Measurements from ENCODE around the gene GHRHR. TPM values are rescaled to one million over a fixed set of nuclear protein-coding genes. Genes with fewer than 3 reads are reported as not detected.

The GHRHR gene
- total RNA-seq, 1 donor from 2014 or later: 2.4 TPM

DNA sequence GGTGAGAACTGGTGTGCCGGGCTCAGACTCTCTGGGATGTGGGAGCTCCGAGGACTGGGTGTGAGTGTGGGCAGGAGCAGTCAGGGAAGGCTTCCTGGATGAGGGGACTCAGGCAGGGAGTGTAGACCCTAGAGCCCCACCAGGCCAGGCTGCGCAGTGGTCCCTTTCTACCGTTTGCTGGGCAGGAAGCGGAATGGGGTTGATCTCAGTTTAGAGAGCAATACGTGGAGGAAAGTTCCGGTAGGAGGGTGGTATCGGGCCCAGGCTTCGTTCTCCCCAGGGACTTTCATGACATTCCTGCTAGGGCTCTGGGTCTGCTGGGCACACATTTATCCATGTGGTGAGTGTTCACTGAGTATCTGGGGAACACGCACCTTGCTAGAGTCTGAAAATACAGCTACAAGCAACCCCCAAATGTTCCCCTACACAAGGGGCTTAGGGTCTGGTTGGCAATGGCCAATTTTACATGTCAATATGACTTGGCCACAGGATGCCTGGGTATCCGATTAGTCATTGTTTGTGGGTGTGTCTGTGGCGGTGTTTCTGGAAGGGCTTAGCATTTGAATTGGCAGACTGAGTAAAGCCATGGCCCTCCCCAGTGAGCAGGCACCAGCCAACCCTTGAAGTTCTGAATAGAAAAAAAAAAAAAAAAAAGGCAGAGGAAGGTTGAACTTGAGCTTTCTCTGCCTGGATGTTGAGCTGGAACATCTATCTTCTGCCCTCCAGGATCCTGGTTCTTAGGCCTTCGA, 20.8 kb downstream of the GHRHR start:
- DNase-seq (ENCODE audit: low spot score): peak; percentile 54

DNA sequence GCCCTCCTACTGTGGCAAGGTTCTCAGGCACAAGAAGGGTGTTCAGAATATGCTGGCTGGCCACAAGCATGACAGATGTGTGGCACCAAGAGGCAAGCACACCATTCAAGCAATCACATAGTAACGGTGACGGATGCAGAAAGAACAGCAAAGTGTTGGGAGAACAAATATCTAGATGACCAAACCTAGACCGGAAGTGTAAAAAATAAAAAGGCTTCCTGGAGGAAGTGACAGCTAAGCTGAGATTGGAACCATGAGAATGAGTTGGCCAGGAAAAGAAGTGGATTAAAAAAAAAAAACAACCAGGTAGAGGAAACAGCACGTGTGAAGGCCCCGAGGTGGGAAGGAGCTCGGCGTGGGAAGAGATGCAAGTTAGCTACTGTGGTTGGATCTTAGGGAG, 22.0 kb downstream of the GHRHR start:
- DNase-seq (ENCODE audit: low spot score): no peak

DNA sequence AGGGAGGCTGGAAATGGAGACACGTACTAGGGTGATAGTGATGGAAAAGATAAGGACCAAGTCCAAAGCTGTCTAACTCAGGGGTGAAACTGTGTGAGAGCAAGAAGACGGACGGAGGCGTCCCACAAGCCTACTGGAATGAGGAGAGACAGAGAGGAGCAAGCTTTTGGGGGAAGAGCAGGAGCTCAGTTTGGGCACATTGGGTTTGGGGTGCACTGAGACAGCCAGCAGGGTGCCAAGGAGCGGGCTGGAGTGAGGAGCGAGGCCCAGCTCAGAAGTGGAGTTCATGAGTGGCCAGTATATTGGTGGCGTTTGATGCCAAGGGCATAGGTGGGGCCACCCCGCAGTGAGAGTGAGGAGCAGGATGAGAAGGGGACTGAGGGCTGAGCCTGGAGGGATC, 22.6 kb downstream of the GHRHR start:
- DNase-seq (ENCODE audit: low spot score): no peak

DNA sequence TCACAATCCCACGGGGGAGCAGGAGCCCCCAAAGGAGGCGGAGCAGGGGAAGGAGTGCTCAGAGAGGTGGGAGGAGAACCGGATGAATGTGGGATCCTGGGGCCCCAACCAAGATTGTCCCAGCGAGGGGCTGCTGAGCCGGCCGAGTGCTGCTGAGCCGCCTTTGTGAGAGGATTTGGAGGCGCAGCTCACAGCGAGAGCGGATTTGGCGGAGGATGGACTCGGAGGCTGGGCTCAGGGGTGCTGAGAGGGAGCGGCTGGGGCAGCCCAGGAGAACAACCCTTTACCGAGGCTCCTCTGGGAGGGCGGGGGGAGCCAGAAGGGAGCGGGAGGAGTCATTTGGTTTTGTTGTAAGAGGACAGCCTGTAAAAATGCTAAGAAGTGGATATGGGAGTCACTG, 23.0 kb downstream of the GHRHR start:
- peak; percentile 27 for DNase-seq (ENCODE audit: low spot score)

DNA sequence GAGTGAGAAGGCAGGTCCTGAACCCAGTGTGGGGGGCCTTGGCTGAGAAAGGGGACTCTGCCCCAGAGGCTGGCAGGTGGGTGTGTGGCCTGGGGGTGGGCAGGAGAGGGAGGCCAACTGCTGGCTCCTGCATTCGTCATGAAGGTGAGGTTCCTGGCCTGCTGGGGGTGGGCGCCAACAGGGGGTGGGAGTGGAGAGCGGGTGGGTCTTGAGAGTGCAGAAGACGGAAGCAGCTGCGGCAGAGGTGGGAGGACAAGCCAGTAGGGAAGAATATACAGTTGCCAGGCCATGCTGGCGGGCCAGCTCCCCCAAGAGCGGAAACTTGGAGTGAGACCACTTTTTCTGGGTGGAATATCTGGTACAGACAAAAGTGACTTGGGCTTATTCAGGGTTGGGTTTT, 23.4 kb downstream of the GHRHR start:
- DNase-seq (ENCODE audit: low spot score): no peak

DNA sequence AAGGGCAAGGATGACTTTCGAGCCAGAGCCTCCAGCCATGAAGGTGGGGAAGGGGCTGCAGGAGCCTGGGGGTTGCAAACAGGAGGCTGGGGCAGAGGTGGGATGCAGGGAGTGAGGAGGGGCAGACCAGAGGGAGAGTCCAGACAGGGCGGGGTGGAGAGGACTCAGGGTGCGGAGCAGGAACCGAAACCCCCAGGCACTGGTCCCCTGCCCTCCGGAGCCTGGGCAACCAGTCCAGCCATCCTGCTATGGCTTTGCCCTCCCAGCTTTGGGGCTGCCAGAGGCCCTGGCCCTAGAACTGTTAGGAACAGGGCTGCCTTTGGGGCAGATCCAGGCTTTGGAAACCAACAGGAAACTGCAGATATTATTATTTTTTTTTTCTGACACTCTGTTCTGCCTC, 24.2 kb downstream of the GHRHR start:
- no peak for DNase-seq (ENCODE audit: low spot score)

DNA sequence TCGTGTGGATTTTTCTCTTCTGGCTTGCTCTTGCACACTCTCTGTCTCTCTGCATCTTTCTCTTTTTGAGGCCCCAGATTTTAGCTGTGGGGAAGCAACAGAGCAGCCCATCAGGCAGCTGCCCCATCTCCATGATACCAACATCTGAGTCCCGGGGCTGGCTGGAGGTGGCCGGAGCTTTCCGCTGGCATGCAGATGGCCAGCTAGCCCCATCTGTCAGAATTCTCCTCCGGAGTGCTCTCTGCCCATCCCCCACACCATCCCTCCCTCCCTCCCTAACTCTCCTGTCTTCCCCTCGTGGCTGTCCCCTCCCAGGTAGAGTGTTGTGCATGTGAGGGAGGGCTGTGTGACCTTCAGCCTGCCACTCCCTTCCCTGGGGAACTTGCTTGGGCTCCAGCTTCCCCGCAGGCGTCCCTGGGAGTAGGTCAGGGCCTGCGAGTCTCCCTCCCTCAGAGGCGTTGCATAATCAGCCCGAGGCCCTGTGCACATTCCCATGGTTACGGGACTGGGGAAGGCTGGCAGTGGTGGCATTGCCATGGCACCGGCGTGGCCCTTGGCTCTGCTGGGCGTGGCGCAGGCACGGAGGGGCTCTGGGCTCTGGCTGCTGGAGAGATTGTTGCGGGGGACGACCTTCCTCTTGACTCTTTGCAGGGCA, 24.7 kb downstream of the GHRHR start:
- peak; percentile 53 for DNase-seq (ENCODE audit: low spot score)

DNA sequence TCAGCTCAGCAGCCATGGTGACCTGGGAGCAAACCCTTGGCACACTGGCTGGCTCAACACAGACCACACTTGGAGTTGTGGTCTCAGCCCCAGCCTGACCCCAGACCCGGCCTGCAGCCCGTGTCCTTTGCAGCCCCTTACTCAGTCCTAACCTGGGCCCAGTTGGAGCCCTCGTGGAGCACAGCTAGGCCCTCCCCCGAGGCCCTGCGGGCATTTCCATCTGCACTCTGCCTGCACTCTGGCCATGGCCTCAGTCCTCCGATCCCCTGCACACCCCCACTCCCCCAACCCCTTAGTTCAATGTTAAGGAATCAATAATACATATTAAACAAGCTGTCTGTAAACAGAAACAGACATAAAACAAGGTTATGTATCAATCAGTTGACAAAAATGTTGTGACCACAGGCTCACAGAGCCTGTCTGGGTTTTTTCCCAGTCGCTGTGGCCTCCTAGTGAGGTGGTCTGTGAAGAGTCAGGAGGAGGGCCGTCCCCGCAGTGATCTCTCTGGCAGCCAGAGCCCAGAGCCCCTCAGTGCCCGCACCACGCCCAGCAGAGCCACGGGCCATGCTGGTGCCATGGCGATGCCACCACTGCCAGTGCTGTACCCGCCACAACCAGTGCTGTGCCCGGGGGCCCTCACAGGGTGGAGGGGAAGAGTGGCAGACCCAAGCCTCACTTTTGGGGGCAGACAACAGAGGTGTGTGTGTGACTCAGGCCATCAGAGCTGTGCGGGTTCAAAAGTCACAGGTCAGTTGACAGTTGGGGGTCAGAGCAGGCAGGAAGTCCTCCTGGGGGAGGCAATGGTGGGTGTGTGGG, 25.5 kb downstream of the GHRHR start:
- DNase-seq (ENCODE audit: low spot score): no peak

DNA sequence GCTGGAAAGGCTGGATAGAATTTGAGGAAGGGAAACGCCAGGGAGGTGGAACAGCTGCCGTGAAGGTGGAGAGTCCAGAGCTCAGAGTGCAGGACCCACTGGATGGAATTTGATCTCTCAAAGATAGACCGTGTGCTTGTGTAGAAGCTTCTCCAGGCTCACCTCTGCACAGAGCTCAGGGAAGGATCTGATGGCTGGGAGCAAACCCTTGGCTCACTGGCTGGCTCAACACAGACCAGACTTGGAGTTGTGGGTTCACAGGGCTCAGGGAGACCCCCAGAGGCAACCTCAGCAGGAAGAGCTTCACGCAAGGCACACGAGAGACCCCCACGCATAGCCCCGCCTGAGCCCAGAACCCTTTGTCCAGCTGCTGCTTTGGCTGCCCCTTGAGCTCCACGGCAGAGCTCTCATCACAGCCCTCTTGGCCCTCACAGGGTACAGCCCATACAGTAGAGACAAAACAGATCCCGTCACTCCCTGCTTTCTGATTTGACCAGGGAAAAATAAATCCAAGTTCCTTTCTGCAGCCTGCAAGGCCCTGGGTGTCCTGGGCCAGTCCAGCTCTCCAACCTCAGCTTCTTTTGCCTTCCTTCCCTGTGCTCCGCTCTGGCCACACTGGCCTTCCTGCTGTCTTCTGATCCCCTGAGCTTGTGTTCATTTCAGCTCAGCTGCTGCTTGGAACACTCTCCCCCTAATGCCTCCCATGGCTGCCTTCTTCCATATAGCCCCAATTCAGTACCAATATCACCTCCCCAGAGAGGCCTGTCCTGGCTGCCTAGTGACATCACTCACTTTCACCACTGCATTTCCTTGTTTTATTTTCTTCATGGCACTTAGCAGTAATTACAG, 26.3 kb downstream of the GHRHR start:
- peak; percentile 64 for DNase-seq (ENCODE audit: low spot score)

DNA sequence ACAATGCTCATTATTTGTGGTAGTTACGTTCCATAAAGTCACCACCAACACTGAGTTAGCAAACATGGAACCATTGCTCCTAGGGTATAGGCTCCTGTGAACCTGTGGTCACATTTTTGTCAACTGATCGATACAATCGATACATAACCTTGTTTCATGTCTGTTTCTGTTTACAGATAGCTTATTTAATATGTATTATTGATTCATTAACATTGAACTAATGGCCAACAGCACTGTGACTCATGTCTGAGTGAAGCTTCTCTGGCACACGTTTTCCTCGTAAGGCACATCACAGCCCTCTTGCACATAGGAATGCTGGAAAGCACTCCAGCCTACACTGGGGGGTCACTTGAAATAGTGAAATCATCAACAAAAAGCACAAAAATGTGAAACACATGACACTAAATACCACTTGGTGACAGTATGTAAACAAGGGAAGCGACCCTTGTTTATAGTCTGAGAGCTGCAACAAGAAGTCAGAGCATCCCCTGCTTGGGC, 27.0 kb downstream of the GHRHR start:
- no peak for DNase-seq (ENCODE audit: low spot score)

DNA sequence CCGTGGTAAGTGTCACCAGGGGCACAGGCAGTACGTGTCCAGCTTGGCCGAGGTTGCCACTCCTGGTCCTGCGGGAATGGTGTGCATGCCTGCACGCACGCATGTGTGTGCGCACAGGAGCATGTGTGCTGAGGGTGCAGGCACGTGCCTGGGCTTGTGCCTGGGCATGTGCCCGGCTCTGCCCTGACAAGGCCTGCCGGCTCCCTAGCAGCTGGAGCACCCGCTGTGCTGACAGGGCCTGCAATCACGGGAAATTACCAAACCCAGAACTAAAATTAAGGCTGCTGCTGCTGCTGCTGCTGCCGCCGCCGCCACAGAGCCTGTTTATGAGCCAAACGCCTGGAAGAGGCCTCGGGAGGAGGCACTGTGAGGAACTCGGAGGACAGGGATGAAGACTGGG, 28.7 kb downstream of the GHRHR start:
- DNase-seq (ENCODE audit: low spot score): no peak

DNA sequence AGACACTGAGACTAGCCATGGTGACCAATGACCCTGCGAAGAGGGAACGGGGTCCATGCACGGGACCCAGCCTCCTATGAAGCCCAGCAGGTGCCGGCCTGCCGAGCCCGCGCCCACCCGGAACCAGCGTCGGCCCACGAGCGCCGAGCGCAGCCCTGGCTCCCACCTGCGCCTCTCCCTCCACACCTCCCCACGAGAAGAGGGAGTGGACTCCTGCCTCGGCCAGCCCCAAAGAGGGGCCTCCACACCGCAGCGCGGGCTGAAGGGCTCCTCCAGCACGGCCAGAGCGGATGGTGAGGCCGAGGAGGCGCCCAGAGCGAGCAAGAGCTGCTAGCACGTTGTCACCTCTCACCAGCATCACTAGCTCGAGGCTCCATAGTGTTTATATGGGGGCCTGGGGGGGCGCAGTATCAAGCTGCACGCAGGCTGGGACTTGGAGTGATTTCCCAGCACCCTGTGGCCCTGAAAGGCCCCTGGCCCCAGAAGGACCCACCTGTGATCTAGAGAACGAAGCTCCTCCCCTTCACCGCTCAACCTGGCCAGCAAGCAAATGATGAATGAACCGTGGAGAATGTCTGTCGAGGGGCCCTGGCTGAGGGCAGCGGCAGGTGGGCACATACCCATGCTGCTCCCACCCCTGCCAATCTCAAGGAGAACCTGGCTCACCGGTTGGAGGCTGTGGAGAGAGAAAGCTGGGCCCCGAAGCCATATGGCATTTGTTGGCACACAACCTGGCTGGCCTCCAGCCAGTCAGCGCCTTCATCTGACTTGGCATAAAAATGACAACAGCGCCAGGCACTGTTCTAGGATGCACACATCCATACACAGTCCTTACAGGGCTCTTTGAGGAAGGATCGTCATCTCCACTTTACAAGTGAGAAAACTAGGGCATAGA, 30.7 kb downstream of the GHRHR start:
- DNase-seq (ENCODE audit: low spot score): no peak

DNA sequence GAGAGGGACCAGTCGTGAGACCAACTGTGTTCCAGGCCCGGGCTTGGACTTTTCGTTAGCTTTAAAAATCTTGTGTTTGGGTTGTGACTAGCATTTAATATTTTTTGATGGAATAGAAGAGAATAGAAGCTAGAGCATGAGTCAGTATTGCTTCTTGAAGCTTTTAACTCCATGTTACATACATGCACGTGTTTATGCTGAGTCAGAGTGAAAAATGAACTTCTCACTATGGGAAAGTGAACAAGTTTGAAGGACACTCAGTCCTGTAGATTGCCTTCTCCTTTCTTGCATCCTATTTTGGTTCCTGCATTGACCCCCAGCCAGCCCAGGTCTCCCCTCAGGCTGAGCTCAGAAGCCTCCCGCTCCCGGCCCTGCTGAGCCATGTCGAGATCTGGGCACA, 31.8 kb downstream of the GHRHR start:
- no peak for DNase-seq (ENCODE audit: low spot score)

DNA sequence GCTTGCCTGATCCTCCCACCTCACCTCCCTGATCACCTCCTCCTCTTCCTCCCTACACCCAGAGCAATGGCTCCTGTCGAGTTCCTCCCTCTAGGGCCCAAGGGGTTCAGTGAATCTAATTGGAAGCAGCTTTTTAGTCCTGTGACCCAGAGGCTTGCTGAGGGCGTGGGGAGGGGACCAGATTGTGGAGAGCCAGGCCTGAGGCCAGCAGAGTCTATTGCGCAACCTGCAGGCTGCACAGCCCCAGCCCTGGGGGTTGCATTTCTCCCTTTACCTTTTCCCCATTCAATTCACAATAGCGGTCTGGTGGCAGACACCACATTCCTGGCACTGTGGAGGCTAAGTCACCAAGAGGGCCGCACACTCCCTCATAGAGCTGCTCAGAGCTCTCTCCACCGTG, 32.5 kb downstream of the GHRHR start:
- no peak for DNase-seq (ENCODE audit: low spot score)

DNA sequence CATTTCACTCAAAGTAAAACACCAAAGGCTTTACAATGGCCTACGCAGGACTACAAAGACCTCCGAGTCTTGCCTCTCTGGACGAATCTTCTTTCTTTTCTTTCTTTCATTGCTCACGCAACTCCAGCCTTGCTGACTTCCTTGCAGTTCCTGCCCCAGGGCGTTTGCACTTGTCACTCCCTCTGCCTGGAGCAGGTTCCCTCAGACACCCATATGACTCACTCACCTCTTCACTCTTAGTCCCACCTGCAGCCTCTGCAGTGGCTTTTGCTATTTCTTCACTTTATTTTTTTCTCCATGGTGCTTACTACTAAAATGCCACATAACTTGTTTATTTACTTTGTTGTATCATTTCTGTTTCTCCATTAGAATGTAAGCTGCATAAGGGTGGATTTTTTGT, 33.1 kb downstream of the GHRHR start:
- no peak for DNase-seq (ENCODE audit: low spot score)

DNA sequence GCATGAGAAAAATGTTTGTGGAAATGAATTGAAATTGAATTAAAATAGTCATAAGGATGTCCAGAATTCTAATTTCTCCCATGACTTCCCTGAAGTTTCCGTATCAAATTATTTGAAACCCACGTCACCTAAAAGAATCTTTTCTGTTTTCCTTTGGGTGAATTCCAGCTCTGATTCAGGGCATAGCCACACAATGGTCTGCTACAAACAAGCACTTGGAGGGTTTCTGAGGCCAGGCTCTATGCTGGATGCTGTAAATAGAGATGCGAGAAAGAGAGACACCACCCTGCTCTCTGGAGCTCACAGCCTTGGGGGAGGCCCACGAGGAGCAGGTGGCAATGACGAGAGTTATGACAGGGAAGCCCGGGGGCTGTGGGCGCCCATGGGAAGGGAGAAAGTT, 33.6 kb downstream of the GHRHR start:
- DNase-seq (ENCODE audit: low spot score): no peak

DNA sequence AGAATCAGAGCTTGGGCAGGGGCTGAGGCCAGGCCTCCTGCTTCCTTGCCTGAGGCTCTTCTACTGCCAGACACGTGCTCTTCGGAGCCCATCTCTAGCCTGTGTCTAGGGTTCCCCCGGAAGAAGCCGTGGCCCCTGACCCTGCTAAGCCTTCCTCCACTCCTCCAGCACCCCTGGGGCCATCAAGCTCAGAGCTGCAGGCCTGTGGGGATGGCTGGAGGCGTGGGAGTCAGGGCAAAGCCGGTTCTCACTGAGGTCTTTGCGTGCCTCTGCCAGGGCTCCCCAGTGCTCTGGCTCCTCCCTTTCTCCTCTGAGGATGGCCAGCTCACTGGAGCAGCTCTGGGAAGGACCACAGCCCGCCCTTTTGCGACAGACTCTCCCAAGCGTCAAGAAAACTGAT, 34.4 kb downstream of the GHRHR start:
- no peak for DNase-seq (ENCODE audit: low spot score)

DNA sequence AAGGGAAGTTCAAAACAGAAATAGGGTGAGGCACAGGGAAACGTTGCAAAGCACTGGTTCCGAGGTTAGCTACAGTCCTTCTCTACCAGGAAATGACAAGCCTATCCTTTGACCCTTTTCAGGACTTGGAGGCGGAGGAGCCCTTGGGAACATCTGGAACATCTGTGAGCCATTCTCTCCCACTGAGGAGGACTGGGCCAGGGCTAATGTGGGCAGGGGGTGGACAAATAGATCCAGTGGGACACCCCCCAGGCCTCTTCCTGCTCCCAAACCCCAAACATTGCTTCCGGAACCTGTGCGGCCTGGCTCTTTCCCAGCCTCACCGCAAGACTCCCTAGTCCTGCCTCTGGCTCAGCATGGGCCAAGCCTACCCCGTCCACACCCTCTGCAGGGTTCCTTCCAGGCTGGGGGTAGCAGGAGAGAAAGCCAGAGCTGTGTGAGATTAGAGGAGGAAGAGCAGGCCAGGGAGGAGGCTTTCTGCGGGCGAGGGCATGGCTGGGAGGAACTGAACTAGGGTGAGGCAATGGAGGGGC, 36.5 kb downstream of the GHRHR start:
- DNase-seq (ENCODE audit: low spot score): no peak

DNA sequence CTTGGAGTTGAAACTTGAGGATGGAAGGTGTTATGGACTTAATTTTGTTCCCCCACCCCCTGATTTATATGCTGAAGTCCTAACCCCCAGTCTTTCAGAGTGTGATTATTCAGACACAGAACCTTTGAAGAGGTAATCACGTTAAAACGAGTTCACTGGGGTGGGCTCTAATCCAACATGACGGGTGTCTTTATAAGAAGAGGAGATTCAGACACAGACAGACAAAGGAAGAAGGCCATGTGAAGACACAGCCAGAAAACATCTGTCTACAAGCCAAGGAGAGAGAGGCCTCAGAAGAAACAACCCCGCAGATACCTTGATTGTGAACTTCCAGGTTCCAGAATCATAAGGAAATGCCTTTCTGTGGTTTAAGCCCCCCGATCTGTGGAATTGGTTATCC, 37.0 kb downstream of the GHRHR start:
- DNase-seq (ENCODE audit: low spot score): no peak

DNA sequence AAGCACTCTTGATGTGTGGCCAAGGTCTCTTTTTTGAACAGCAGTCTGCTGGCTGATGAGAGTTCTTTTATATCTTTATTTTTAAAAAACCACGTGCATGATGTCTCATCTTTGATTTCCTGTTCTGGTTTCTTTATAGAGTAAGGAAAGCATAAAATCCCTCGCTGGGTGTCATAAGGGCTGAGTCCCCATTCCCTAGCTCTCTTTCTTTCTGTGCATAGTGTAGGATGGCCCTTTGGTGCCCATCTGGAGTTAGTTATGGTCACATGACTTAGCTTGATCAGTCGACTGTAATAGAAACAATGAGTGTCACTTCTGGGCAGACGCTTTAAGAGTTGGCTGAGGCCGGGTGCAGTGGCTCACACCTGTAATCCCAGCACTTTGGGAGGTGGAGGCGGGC, 38.5 kb downstream of the GHRHR start:
- DNase-seq (ENCODE audit: low spot score): no peak
